GM12878 (cell line): ENCODE data around the gene RNFT2. TPM values are rescaled to one million over a fixed set of nuclear protein-coding genes. Genes with fewer than 3 reads are reported as not detected.

Source experiments
- ATAC-seq: fragments of 200-7000 bp; cut with Tn5 transposase; 3 replicates; pipeline ENCODE4 v1.9.1; 2020; ENCODE audit warnings: mild to moderate bottlenecking, moderate library complexity
- BruUV-seq: library from RNA; stranded (reverse); fragments of 400-500 nt; replicated peaks from 2 replicates; lab custom pipeline; 2021; lab: Mats Ljungman, UMichigan
- CTCF ChIA-PET: fragments of 300-600 bp; sonication (Branson Sonifier 250); formaldehyde crosslinking; extraction: SDS; loops from one replicate; lab custom pipeline; 2021; ENCODE audit warnings: inconsistent platforms; lab: Yijun Ruan, JAX
- POLR2A ChIA-PET: fragments of 350-600 bp; formaldehyde crosslinking; extraction: SDS; loops from one replicate; lab custom pipeline; 2021; ENCODE audit warnings: inconsistent platforms; lab: Charles Lee
- RAD21 ChIA-PET: fragments of 300-600 bp; sonication (Branson Sonifier 250); formaldehyde crosslinking; loops from one replicate; lab custom pipeline; 2023; ENCODE audit warnings: antibody characterized with exemption; ENCODE audit not compliant: unreplicated experiment; lab: Charles Lee
- SMC1A ChIA-PET: fragments of 300-600 bp; sonication (Branson Sonifier 250); formaldehyde crosslinking; loops from one replicate; lab custom pipeline; 2023; ENCODE audit not compliant: unreplicated experiment, uncharacterized antibody; lab: Charles Lee
- DNase-seq: peaks from one replicate; pipeline ENCODE4 v3.0.0-alpha.2; 2011; ENCODE audit warnings: low read depth, low spot score
- FAIRE-seq: peaks from 3 replicates; lab custom pipeline; 2011; peaks lifted over from hg19 to GRCh38; lab: Jason Lieb, UNC
- H2AFZ ChIP-seq: 2 replicates; pipeline ENCODE4 v1.6.0; 2011; ENCODE audit warnings: low read depth, low read length, control low read depth; ENCODE audit not compliant: control insufficient read depth
- H3K27ac ChIP-seq: 2 replicates; pipeline ENCODE4 v1.5.1; 2011; ENCODE audit warnings: control low read depth; ENCODE audit not compliant: control insufficient read depth, insufficient read depth
- H3K27me3 ChIP-seq, 2 experiments: replicated peaks in 1 of 2; 2 replicates each; pipeline versions ENCODE4 v1.6.0 to v1.6.1; 2011; ENCODE audit warnings: low read length in 1 of 2; ENCODE audit not compliant: control insufficient read depth in 2 of 2, insufficient read depth in 2 of 2
- H3K36me3 ChIP-seq, 2 experiments: 2 replicates each; pipeline ENCODE4 v1.5.1; 2011; ENCODE audit warnings: low read length in 1 of 2; ENCODE audit not compliant: control insufficient read depth in 2 of 2, insufficient read depth in 2 of 2
- H3K4me1 ChIP-seq: 2 replicates; pipeline ENCODE4 v1.6.1; 2011; ENCODE audit warnings: mild to moderate bottlenecking, low read length, moderate library complexity, mixed read lengths; ENCODE audit not compliant: control insufficient read depth, insufficient read depth
- H3K4me2 ChIP-seq: 2 replicates; pipeline ENCODE4 v1.6.0; 2011; ENCODE audit warnings: control low read depth; ENCODE audit not compliant: control insufficient read depth, insufficient read depth
- H3K4me3 ChIP-seq: fragments of 200-600 bp; sonication (generic); 2 replicates; pipeline ENCODE4 v1.5.1; 2016
- H3K79me2 ChIP-seq: 2 replicates; pipeline ENCODE4 v1.6.0; 2011; ENCODE audit warnings: low read length; ENCODE audit not compliant: control insufficient read depth, insufficient read depth
- H3K9ac ChIP-seq: 2 replicates; pipeline ENCODE4 v1.8.0; 2011; ENCODE audit warnings: low read length, control low read depth, mixed read lengths; ENCODE audit not compliant: control insufficient read depth, insufficient read depth
- H3K9me3 ChIP-seq: replicated peaks from 3 replicates; pipeline ENCODE4 v1.5.1; 2011; ENCODE audit warnings: mild to moderate bottlenecking, low read length; ENCODE audit not compliant: control insufficient read depth, insufficient read depth
- H4K20me1 ChIP-seq: 2 replicates; pipeline ENCODE4 v1.6.0; 2011; ENCODE audit not compliant: control insufficient read depth, insufficient read depth
- ASH2L ChIP-seq: fragments of 300-600, 200-600 bp; sonication (generic); IDR thresholded peaks from 2 replicates; pipeline ENCODE4 v1.6.1; 2017; ENCODE audit warnings: low read depth, mild to moderate bottlenecking, borderline replicate concordance
- BMI1 ChIP-seq: fragments of 450-650 bp; IDR thresholded peaks from 2 replicates; pipeline ENCODE4 v1.6.1; 2016; ENCODE audit warnings: mild to moderate bottlenecking, moderate library complexity, borderline replicate concordance
- EZH2 ChIP-seq: IDR thresholded peaks from 2 replicates; pipeline ENCODE4 v1.6.1; 2012; ENCODE audit warnings: low read depth, mild to moderate bottlenecking, control low read depth, inconsistent platforms, low read length, borderline replicate concordance; ENCODE audit not compliant: control insufficient read depth
- JUNB ChIP-seq: IDR thresholded peaks from 2 replicates; pipeline ENCODE4 v1.6.1; 2016; ENCODE audit warnings: antibody characterized with exemption, mild to moderate bottlenecking
- POLR2AphosphoS5 ChIP-seq: IDR thresholded peaks from 2 replicates; pipeline ENCODE4 v1.6.1; 2011; ENCODE audit warnings: mild to moderate bottlenecking, low read length, inconsistent platforms
- RCOR1 ChIP-seq: conservative IDR thresholded peaks from 2 replicates; pipeline ENCODE4 v1.6.1; 2012; ENCODE audit warnings: low read depth, low read length, improper control_type of control experiment
- RUNX3 ChIP-seq: IDR thresholded peaks from 2 replicates; pipeline ENCODE4 v1.6.1; 2012; ENCODE audit warnings: low read length, inconsistent platforms
- YBX1 ChIP-seq: fragments of 450-650 bp; IDR thresholded peaks from 2 replicates; pipeline ENCODE4 v1.6.1; 2016; ENCODE audit warnings: antibody characterized with exemption
- ZNF207 ChIP-seq: fragments of 450-650 bp; IDR thresholded peaks from 2 replicates; pipeline ENCODE4 v1.6.1; 2014; ENCODE audit warnings: antibody characterized with exemption, mild to moderate bottlenecking, borderline replicate concordance
- ZNF217 ChIP-seq: fragments of 450-650 bp; IDR thresholded peaks from 2 replicates; pipeline ENCODE4 v1.6.1; 2017; ENCODE audit warnings: antibody characterized with exemption, mild to moderate bottlenecking
- WGBS: methylation state at CpG from one replicate; pipeline ENCODE4 v1.1.6; 2016; ENCODE audit warnings: low lambda C conversion rate; ENCODE audit not compliant: insufficient replicate concordance, insufficient coverage; ENCODE audit errors: missing lambda C conversion rate; 5-methylcytosine and 5-hydroxymethylcytosine counted together
- in situ Hi-C: fragments of 300-500 bp; cut with MboI; formaldehyde crosslinking; loops from 9 replicates; pipeline ENCODE4 v1.14.3; 2018; ENCODE audit warnings: mixed read lengths
- intact Hi-C: fragments of 100-400 bp; cut with micrococcal nuclease; formaldehyde crosslinking; loops from one replicate; pipeline ENCODE4 v1.14.2; 2022; ENCODE audit not compliant: unreplicated experiment
- polyA plus RNA-seq, 11 experiments: library from polyadenylated mRNA; depleted of rRNA in 4 of 11; unstranded in 6 of 11; stranded (reverse) in 5 of 11; fragments of >200 nt; fragmentation: Nextera tagmentation in 4 of 11; fragmentation: Illumina TruSeq in 1 of 11; extraction: Ambion mirVana in 4 of 11; extraction: Trizol in 1 of 11; gene quantifications; 1 replicate in 1 of 11; 2 replicates in 10 of 11; pipeline versions ENCODE4 v1.2.1 to v1.2.3, GENCODE V29; 2011 to 2016; ENCODE audit warnings: inconsistent platforms in 2 of 11, missing spikeins in 2 of 11, low read depth in 1 of 11
- total RNA-seq, 4 experiments: library from RNA; depleted of rRNA in 3 of 4; stranded (reverse); fragments of >200 nt in 3 of 4; fragmentation: Illumina TruSeq in 1 of 4; extraction: Trizol in 1 of 4; gene quantifications; 2 replicates each; pipeline versions ENCODE4 v1.2.1 to v1.2.3, GENCODE V29; 2013 to 2021
- TF ChIP-seq, protein P1 (sequence below), 3 experiments: IDR thresholded peaks in 2 of 3; conservative IDR thresholded peaks in 1 of 3; 2 replicates each; pipeline ENCODE4 v1.5.1; 2011; ENCODE audit warnings: low read depth in 3 of 3, low read length in 3 of 3, mild to moderate bottlenecking in 3 of 3, control low read depth in 2 of 3, moderate library complexity in 2 of 3, inconsistent platforms in 1 of 3, mixed read lengths in 1 of 3; ENCODE audit not compliant: control insufficient read depth in 2 of 3, insufficient read depth in 1 of 3; ENCODE audit errors: extremely low read depth in 1 of 3
- TF ChIP-seq, protein P2 (sequence below): fragments of 450-650 bp; conservative IDR thresholded peaks from 2 replicates; pipeline ENCODE4 v1.6.1; 2017; ENCODE audit warnings: mild to moderate bottlenecking, moderate library complexity

Gene RNFT2
- total and polyA plus RNA-seq, 10 of the 15 experiments (the other 5 are each of a cell fraction or from before 2014, with no cell fraction given), result 2.5 to 17.3 (median 9.7) TPM

DNA sequence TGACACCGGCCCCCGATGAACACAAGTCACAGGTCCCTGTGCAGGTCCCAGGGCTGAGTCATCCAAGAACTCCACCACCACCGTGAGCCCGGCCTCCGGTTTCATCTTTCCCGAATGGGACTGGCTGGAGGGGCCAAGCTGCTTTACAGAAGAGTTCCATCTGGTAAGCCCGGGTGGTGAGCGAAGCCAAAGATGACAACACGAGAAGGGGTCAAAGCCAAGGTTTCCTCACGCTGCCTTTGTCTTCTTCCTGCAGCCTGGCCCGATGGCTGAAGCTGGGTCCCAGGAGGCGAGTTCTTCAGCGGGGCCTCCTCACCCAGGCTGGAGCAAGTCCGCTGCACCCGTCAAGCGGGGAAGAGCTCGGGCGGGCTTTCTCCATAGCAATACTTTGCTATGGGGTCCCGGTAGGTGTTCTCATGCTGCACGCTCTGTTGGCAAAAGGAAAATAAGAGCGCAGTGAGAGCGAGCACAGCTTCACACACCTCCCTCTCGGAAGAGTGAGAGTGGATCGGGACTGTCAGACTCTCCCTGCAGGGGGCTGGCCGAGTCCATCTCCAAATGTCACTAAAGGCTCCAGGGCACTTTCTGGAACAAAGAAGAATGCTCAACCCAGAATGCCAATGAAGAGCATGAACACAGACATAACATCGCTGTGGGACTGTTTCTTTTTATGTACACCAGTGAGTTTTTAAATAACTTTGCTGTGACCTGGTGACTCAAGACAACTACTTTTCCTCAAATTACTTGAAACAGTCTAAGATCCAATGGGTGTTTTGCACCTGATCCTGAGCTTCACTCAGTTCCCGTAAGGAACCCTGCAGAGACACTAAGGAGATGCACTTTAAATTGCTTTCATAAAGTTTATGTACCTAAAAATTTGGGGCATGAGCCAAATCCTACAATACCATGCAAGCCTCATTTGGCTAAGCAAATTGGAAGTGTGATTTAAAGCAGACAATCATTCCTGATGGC lies 20.4 kb upstream of the RNFT2 start:
- FAIRE-seq, result no peak
- WGBS, result 95% methylated on average over 27 of the region's 27 CpGs
- Histone ChIP-seq H3K4me3 (no peak overlapping the region), H3K27ac (no peak overlapping the region), H3K9ac (no peak overlapping the region), H3K4me2 (no peak overlapping the region), H3K79me2 (no peaks in the 10 kb centered on the region), H3K4me1 (no peaks in the 10 kb centered on the region), H3K9me3 (no peaks in the 10 kb centered on the region), H3K27me3 (no peaks in the 10 kb centered on the region), H4K20me1 (no peaks in the 10 kb centered on the region), H3K36me3 (peaks cover 7 to 11% of the 10 kb centered on the region in 2 experiments), H2AFZ (no peak overlapping the region)
- ChIA-PET SMC1A (interaction anchor here (1.3 to 1.6 kb wide), 2 partner anchors 8 to 14 kb away, joined by 3 to 4 read pairs; no protein-coding TSS in a partner anchor), RAD21 (no interaction called here), POLR2A (no interaction called here), CTCF (interaction anchor here (0.6 to 1.3 kb wide), 3 partner anchors 8 to 568 kb away, joined by 3 to 4 read pairs (median 3); no protein-coding TSS in a partner anchor)
- no peak for ATAC-seq
- BruUV-seq, result no TSS peak
- intact Hi-C loops, result no loop called here
- no peak for DNase-seq
- TF ChIP-seq ZNF217, result no peak
- no peak for TF ChIP-seq RUNX3
- TF ChIP-seq BMI1, result no peak
- TF ChIP-seq ZNF207, result no peak
- no peak for TF ChIP-seq RCOR1
- TF ChIP-seq, protein P1, sequence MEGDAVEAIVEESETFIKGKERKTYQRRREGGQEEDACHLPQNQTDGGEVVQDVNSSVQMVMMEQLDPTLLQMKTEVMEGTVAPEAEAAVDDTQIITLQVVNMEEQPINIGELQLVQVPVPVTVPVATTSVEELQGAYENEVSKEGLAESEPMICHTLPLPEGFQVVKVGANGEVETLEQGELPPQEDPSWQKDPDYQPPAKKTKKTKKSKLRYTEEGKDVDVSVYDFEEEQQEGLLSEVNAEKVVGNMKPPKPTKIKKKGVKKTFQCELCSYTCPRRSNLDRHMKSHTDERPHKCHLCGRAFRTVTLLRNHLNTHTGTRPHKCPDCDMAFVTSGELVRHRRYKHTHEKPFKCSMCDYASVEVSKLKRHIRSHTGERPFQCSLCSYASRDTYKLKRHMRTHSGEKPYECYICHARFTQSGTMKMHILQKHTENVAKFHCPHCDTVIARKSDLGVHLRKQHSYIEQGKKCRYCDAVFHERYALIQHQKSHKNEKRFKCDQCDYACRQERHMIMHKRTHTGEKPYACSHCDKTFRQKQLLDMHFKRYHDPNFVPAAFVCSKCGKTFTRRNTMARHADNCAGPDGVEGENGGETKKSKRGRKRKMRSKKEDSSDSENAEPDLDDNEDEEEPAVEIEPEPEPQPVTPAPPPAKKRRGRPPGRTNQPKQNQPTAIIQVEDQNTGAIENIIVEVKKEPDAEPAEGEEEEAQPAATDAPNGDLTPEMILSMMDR (IDR thresholded peaks at IDR 0.05 in 2 of 3, conservative IDR thresholded peaks at IDR 0.05 in 1 of 3; ENCODE audit: control insufficient read depth in 2 of 3, extremely low read depth in 1 of 3, insufficient read depth in 1 of 3, low read depth in 3 of 3, low read length in 3 of 3), result no peak
- TF ChIP-seq ASH2L, result no peak
- TF ChIP-seq, protein P2, sequence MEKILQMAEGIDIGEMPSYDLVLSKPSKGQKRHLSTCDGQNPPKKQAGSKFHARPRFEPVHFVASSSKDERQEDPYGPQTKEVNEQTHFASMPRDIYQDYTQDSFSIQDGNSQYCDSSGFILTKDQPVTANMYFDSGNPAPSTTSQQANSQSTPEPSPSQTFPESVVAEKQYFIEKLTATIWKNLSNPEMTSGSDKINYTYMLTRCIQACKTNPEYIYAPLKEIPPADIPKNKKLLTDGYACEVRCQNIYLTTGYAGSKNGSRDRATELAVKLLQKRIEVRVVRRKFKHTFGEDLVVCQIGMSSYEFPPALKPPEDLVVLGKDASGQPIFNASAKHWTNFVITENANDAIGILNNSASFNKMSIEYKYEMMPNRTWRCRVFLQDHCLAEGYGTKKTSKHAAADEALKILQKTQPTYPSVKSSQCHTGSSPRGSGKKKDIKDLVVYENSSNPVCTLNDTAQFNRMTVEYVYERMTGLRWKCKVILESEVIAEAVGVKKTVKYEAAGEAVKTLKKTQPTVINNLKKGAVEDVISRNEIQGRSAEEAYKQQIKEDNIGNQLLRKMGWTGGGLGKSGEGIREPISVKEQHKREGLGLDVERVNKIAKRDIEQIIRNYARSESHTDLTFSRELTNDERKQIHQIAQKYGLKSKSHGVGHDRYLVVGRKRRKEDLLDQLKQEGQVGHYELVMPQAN, result no peak
- TF ChIP-seq JUNB, result no peak
- no peak for TF ChIP-seq YBX1
- TF ChIP-seq EZH2, result no peak
- no peak for TF ChIP-seq POLR2AphosphoS5
- in situ Hi-C loops, result no loop called here
